Measurements from ENCODE around the gene IRF1.

The IRF1 gene

GRCh38 chr5:132466433-132467286 is 23.9 kb downstream of the IRF1 start:
- Histone ChIP-seq H3K4ac (ENCODE audit: low read depth in 1 of 2, low read length in 2 of 2) (peak overlapping the region in 1 of 2 experiments; percentile 61), H2BK5ac (ENCODE audit: low read depth, low read length, poor library complexity, severe bottlenecking) (no peak overlapping the region), H3K9ac (ENCODE audit: low read length) (no peak overlapping the region), H2AK5ac (ENCODE audit: low read length, severe bottlenecking) (peak overlapping the region; percentile 8), H3K14ac (ENCODE audit: low read length in 2 of 2) (no peak overlapping the region), H3K4me2 (ENCODE audit: low read length, poor library complexity, severe bottlenecking) (no peak overlapping the region), H3K36me3 (ENCODE audit: control insufficient read depth in 1 of 2, insufficient read depth in 2 of 2, low read depth in 1 of 2, low read length in 2 of 2) (peaks cover 0 to 4% of the 10 kb centered on the region in 2 experiments), H3K4me3 (ENCODE audit: insufficient read depth in 1 of 2, low read depth in 1 of 2, low read length in 2 of 2) (no peak overlapping the region), H2AFZ (ENCODE audit: low read depth, low read length) (peak overlapping the region; percentile 34), H3K9me3 (ENCODE audit: control insufficient read depth, low read length) (no peaks in the 10 kb centered on the region), H3K27ac (ENCODE audit: low read length, poor library complexity, severe bottlenecking) (peak overlapping the region; percentile 80), H2BK120ac (ENCODE audit: low read depth, low read length) (peak overlapping the region; percentile 71), H2BK15ac (ENCODE audit: low read depth, poor library complexity, severe bottlenecking) (peak overlapping the region; percentile 61), H3K23ac (ENCODE audit: low read length in 2 of 2) (no peak overlapping the region), H2BK12ac (ENCODE audit: low read length in 2 of 2) (peak overlapping the region; percentile 70 to 82), H4K91ac (ENCODE audit: low read length) (peak overlapping the region; percentile 96), H3K4me1 (ENCODE audit: control insufficient read depth, insufficient read depth, low read depth, low read length) (peaks cover 49% of the 10 kb centered on the region), H3K18ac (ENCODE audit: low read depth in 1 of 2, low read length in 2 of 2) (peak overlapping the region; percentile 71 to 86), H3K27me3 (ENCODE audit: control insufficient read depth in 1 of 2, insufficient read depth in 1 of 2, low read length in 2 of 2) (no peaks in the 10 kb centered on the region), H4K8ac (ENCODE audit: low read length) (peak overlapping the region; percentile 73), H3K79me1 (replicated peaks; ENCODE audit: low read length, poor library complexity, severe bottlenecking) (peaks cover 5% of the 10 kb centered on the region)
- DNase-seq, result peak; percentile 80
- 58% methylated on average over 18 of the region's 18 CpGs for WGBS

- Histone ChIP-seq H3K23ac (ENCODE audit: low read length in 2 of 2) (no peak overlapping the region), H2BK12ac (ENCODE audit: low read length in 2 of 2) (peak overlapping the region; percentile 31 to 82), H3K4me1 (ENCODE audit: control insufficient read depth, insufficient read depth, low read depth, low read length) (peaks cover 45% of the 10 kb centered on the region), H2BK120ac (ENCODE audit: low read depth, low read length) (peak overlapping the region; percentile 85), H3K9ac (ENCODE audit: low read length) (no peak overlapping the region), H3K36me3 (ENCODE audit: control insufficient read depth in 1 of 2, insufficient read depth in 2 of 2, low read depth in 1 of 2, low read length in 2 of 2) (peaks cover 4 to 9% of the 10 kb centered on the region in 2 experiments), H4K91ac (ENCODE audit: low read length) (peak overlapping the region; percentile 65), H2AFZ (ENCODE audit: low read depth, low read length) (no peak overlapping the region), H3K14ac (ENCODE audit: low read length in 2 of 2) (no peak overlapping the region), H4K8ac (ENCODE audit: low read length) (peak overlapping the region; percentile 92), H2BK5ac (ENCODE audit: low read depth, low read length, poor library complexity, severe bottlenecking) (no peak overlapping the region), H3K18ac (ENCODE audit: low read depth in 1 of 2, low read length in 2 of 2) (peak overlapping the region; percentile 59 to 96), H3K4ac (ENCODE audit: low read depth in 1 of 2, low read length in 2 of 2) (peak overlapping the region; percentile 8 to 21), H2BK15ac (ENCODE audit: low read depth, poor library complexity, severe bottlenecking) (peak overlapping the region; percentile 87), H3K79me1 (replicated peaks; ENCODE audit: low read length, poor library complexity, severe bottlenecking) (peaks cover 8% of the 10 kb centered on the region), H3K27ac (ENCODE audit: low read length, poor library complexity, severe bottlenecking) (peak overlapping the region; percentile 87), H2AK5ac (ENCODE audit: low read length, severe bottlenecking) (peak overlapping the region; percentile 10), H3K4me2 (ENCODE audit: low read length, poor library complexity, severe bottlenecking) (no peak overlapping the region), H3K27me3 (ENCODE audit: control insufficient read depth in 1 of 2, insufficient read depth in 1 of 2, low read length in 2 of 2) (no peaks in the 10 kb centered on the region), H3K4me3 (ENCODE audit: insufficient read depth in 1 of 2, low read depth in 1 of 2, low read length in 2 of 2) (no peak overlapping the region), H3K9me3 (ENCODE audit: control insufficient read depth, low read length) (no peaks in the 10 kb centered on the region)
- peak; percentile 47 for DNase-seq
- 93% methylated on average over 8 of the region's 10 CpGs for WGBS
Measured at GRCh38 chr5:132465059-132465707, 25.4 kb downstream of the IRF1 start.

- peak; percentile 63 for DNase-seq
- Histone ChIP-seq H4K8ac (ENCODE audit: low read length) (peak overlapping the region; percentile 92), H3K23ac (ENCODE audit: low read length in 2 of 2) (no peak overlapping the region), H3K4me3 (ENCODE audit: insufficient read depth in 1 of 2, low read depth in 1 of 2, low read length in 2 of 2) (peak overlapping the region in 1 of 2 experiments; percentile 53), H3K27ac (ENCODE audit: low read length, poor library complexity, severe bottlenecking) (peak overlapping the region; percentile 87), H2BK12ac (ENCODE audit: low read length in 2 of 2) (peak overlapping the region; percentile 82 to 95), H3K36me3 (ENCODE audit: control insufficient read depth in 1 of 2, insufficient read depth in 2 of 2, low read depth in 1 of 2, low read length in 2 of 2) (peaks cover 4 to 9% of the 10 kb centered on the region in 2 experiments), H3K4me2 (ENCODE audit: low read length, poor library complexity, severe bottlenecking) (peak overlapping the region; percentile 30), H3K27me3 (ENCODE audit: control insufficient read depth in 1 of 2, insufficient read depth in 1 of 2, low read length in 2 of 2) (no peaks in the 10 kb centered on the region), H2BK120ac (ENCODE audit: low read depth, low read length) (peak overlapping the region; percentile 85), H2AFZ (ENCODE audit: low read depth, low read length) (no peak overlapping the region), H3K4me1 (ENCODE audit: control insufficient read depth, insufficient read depth, low read depth, low read length) (peaks cover 51% of the 10 kb centered on the region), H3K14ac (ENCODE audit: low read length in 2 of 2) (peak overlapping the region in 1 of 2 experiments; percentile 41), H4K91ac (ENCODE audit: low read length) (peak overlapping the region; percentile 85), H3K18ac (ENCODE audit: low read depth in 1 of 2, low read length in 2 of 2) (peak overlapping the region; percentile 92 to 96), H3K9ac (ENCODE audit: low read length) (peak overlapping the region; percentile 58), H2AK5ac (ENCODE audit: low read length, severe bottlenecking) (peak overlapping the region; percentile 42), H2BK15ac (ENCODE audit: low read depth, poor library complexity, severe bottlenecking) (peak overlapping the region; percentile 87), H3K79me1 (replicated peaks; ENCODE audit: low read length, poor library complexity, severe bottlenecking) (peaks cover 8% of the 10 kb centered on the region), H2BK5ac (ENCODE audit: low read depth, low read length, poor library complexity, severe bottlenecking) (peak overlapping the region; percentile 66), H3K9me3 (ENCODE audit: control insufficient read depth, low read length) (no peaks in the 10 kb centered on the region), H3K4ac (ENCODE audit: low read depth in 1 of 2, low read length in 2 of 2) (peak overlapping the region; percentile 65 to 84)
- 71% methylated on average over 15 of the region's 15 CpGs for WGBS
Measured at GRCh38 chr5:132464156-132464939, 26.2 kb downstream of the IRF1 start.
